HL-60 (cell line): ENCODE results near the gene VIPR2.

Experiments
- DNase-seq, 2 experiments: peaks; one replicate each; pipeline ENCODE4 v3.0.0-alpha.2; 2010 to 2020; ENCODE audit warnings: low read depth in 1 of 2, low spot score in 1 of 2
- H3K27ac ChIP-seq: fragments of 250-450 bp; sonication (Bioruptor Pico); replicated peaks from 2 replicates; pipeline ENCODE4 v1.5.1; 2020; ENCODE audit warnings: mild to moderate bottlenecking, moderate library complexity
- H3K27me3 ChIP-seq: fragments of 250-450 bp; sonication (Bioruptor Pico); 2 replicates; pipeline ENCODE4 v1.5.1; 2021; ENCODE audit warnings: mild to moderate bottlenecking, moderate library complexity; ENCODE audit not compliant: insufficient read depth, poor library complexity, severe bottlenecking
- H3K4me3 ChIP-seq: replicated peaks from 2 replicates; pipeline ENCODE4 v1.5.1; 2011; ENCODE audit warnings: mild to moderate bottlenecking, control low read depth, low read length; ENCODE audit not compliant: insufficient read depth
- CTCF ChIP-seq: IDR thresholded peaks from one replicate; pipeline ENCODE4 v1.5.1; 2011; ENCODE audit warnings: low read length, control low read depth, inconsistent platforms; ENCODE audit not compliant: insufficient read depth
- GABPA ChIP-seq: IDR thresholded peaks from 2 replicates; pipeline ENCODE4 v1.6.1; 2012; ENCODE audit warnings: low read depth
- POLR2AphosphoS5 ChIP-seq: IDR thresholded peaks from 2 replicates; pipeline ENCODE4 v1.6.1; 2012; ENCODE audit warnings: low read depth
- REST ChIP-seq: IDR thresholded peaks from 2 replicates; pipeline ENCODE4 v1.6.1; 2012; ENCODE audit warnings: low read depth; ENCODE audit not compliant: insufficient replicate concordance
- SPI1 ChIP-seq: IDR thresholded peaks from 2 replicates; pipeline ENCODE4 v1.6.1; 2012; ENCODE audit warnings: low read depth, mild to moderate bottlenecking, borderline replicate concordance

VIPR2 gene

GRCh38 chr7:159086301-159086925 lies 58.3 kb downstream of the VIPR2 start:
- Histone ChIP-seq H3K27me3 (no peaks in the 10 kb centered on the region), H3K4me3 (no peak overlapping the region), H3K27ac (no peak overlapping the region)
- TF ChIP-seq REST, result no peak
- TF ChIP-seq POLR2AphosphoS5, result no peak
- no peak for TF ChIP-seq CTCF
- no peak for TF ChIP-seq GABPA
- TF ChIP-seq SPI1, result no peak
- DNase-seq, result no peak

GRCh38 chr7:159084069-159084801 lies 60.4 kb downstream of the VIPR2 start:
- Histone ChIP-seq H3K4me3 (no peak overlapping the region), H3K27ac (no peak overlapping the region), H3K27me3 (no peaks in the 10 kb centered on the region)
- TF ChIP-seq POLR2AphosphoS5 (no peak), SPI1 (no peak), CTCF (no peak), GABPA (no peak), REST (no peak)
- no peak for DNase-seq

- no peaks in the 10 kb centered on the region for H3K27me3 ChIP-seq
- DNase-seq, result no peak
- no peak for TF ChIP-seq CTCF
- TF ChIP-seq POLR2AphosphoS5, result no peak
- TF ChIP-seq GABPA, result no peak
- no peak for TF ChIP-seq SPI1
- TF ChIP-seq REST, result no peak
- no peak overlapping the region for H3K4me3 ChIP-seq
- no peak overlapping the region for H3K27ac ChIP-seq
Measured at GRCh38 chr7:159083698-159084068, 61.0 kb downstream of the VIPR2 start.
